Fibroblast of lung (primary cell): ENCODE measurements around the gene PDE3A.

Experiments
- CTCF ChIP-seq, 2 donors: IDR thresholded peaks in 1 of 2; conservative IDR thresholded peaks in 1 of 2; 1 replicate in 1 of 2; 2 replicates in 1 of 2; pipeline ENCODE4 v1.5.1; 2011 to 2012; ENCODE audit warnings: low read length in 2 of 2, control low read depth in 1 of 2, inconsistent platforms in 1 of 2, low read depth in 1 of 2, mild to moderate bottlenecking in 1 of 2
- EZH2 ChIP-seq: IDR thresholded peaks from 2 replicates; pipeline ENCODE4 v1.5.1; 2012; ENCODE audit warnings: low read length, control low read depth, mild to moderate bottlenecking; ENCODE audit errors: missing control alignments

GRCh38 chr12:20616093-20616492 is 247.8 kb downstream of the PDE3A start:
- TF ChIP-seq EZH2 (no peak), CTCF (conservative IDR thresholded peaks at IDR 0.05 in 1 of 2, IDR thresholded peaks at IDR 0.05 in 1 of 2; ENCODE audit: low read depth in 1 of 2, low read length in 2 of 2) (no peak)
